ENCODE results near the gene ZAR1L.

The ZAR1L gene

GRCh38 chr13:32300406-32300805, 14.8 kb downstream of the ZAR1L start:
- no peak for DNase-seq

GRCh38 chr13:32299893-32300292, 15.3 kb downstream of the ZAR1L start:
- no peak for DNase-seq

- no peak for DNase-seq
Observed at GRCh38 chr13:32298695-32299094, 16.5 kb downstream of the ZAR1L start.

GRCh38 chr13:32297206-32297605, 18.0 kb downstream of the ZAR1L start:
- DNase-seq: no peak

GRCh38 chr13:32285633-32285965, 29.6 kb downstream of the ZAR1L start:
- no peak for DNase-seq

GRCh38 chr13:32284927-32285632, 30.1 kb downstream of the ZAR1L start:
- DNase-seq: no peak

- no peak for DNase-seq
Observed at GRCh38 chr13:32282096-32282711, 33.0 kb downstream of the ZAR1L start.

- no peak for DNase-seq
Observed at GRCh38 chr13:32281096-32281495, 34.1 kb downstream of the ZAR1L start.

GRCh38 chr13:32278426-32278825, 36.7 kb downstream of the ZAR1L start:
- DNase-seq: no peak

GRCh38 chr13:32277839-32278238, 37.3 kb downstream of the ZAR1L start:
- no peak for DNase-seq

GRCh38 chr13:32272021-32272683, 43.0 kb downstream of the ZAR1L start:
- no peak for DNase-seq

- peak; percentile 42 to 50 for DNase-seq
Observed at GRCh38 chr13:32267836-32268439, 47.2 kb downstream of the ZAR1L start.

GRCh38 chr13:32266130-32266529, 49.0 kb downstream of the ZAR1L start:
- no peak for DNase-seq

GRCh38 chr13:32265726-32266125, 49.4 kb downstream of the ZAR1L start:
- no peak for DNase-seq

- DNase-seq: no peak
Observed at GRCh38 chr13:32264407-32264806, 50.8 kb downstream of the ZAR1L start.

- no peak for DNase-seq
Observed at GRCh38 chr13:32262619-32263018, 52.5 kb downstream of the ZAR1L start.

- no peak for DNase-seq
Observed at GRCh38 chr13:32262165-32262564, 53.0 kb downstream of the ZAR1L start.

- DNase-seq: no peak
Observed at GRCh38 chr13:32261567-32261966, 53.6 kb downstream of the ZAR1L start.

- DNase-seq: no peak
Observed at GRCh38 chr13:32259116-32259515, 56.0 kb downstream of the ZAR1L start.

GRCh38 chr13:32257649-32258048, 57.5 kb downstream of the ZAR1L start:
- no peak for DNase-seq

GRCh38 chr13:32256243-32256642, 58.9 kb downstream of the ZAR1L start:
- DNase-seq: no peak

GRCh38 chr13:32255724-32256109, 59.4 kb downstream of the ZAR1L start:
- DNase-seq: no peak

- DNase-seq: no peak
Observed at GRCh38 chr13:32254916-32255723, 60.0 kb downstream of the ZAR1L start.

Measured in activated CD4-positive, alpha-beta T cell treated with anti-CD3 and anti-CD28 coated beads, Interleukin-2, amount 50 U/mL, for 4 hours (primary cell).